Rectal smooth muscle tissue (tissue), 1 donor: ENCODE results near the gene PCDHA6.
"Not testable (repeated sequence)": the region's sequence is repeated elsewhere in the genome, so short reads cannot be mapped to it uniquely, and the experiment has no call there.

Experiments used
- H3K27ac ChIP-seq: one replicate; pipeline ENCODE4 v1.7.0; 2013; ENCODE audit warnings: low read depth, low read length, inconsistent platforms
- H3K27me3 ChIP-seq: one replicate; pipeline ENCODE4 v1.7.0; 2013; ENCODE audit warnings: low read length; ENCODE audit not compliant: control insufficient read depth, insufficient read depth
- H3K36me3 ChIP-seq: one replicate; pipeline ENCODE4 v1.7.0; 2013; ENCODE audit warnings: low read length; ENCODE audit not compliant: control insufficient read depth, insufficient read depth
- H3K4me1 ChIP-seq: one replicate; pipeline ENCODE4 v1.7.0; 2013; ENCODE audit warnings: low read length; ENCODE audit not compliant: control insufficient read depth, insufficient read depth
- H3K4me3 ChIP-seq: one replicate; pipeline ENCODE4 v1.7.0; 2013; ENCODE audit warnings: low read length
- H3K9ac ChIP-seq: one replicate; pipeline ENCODE4 v1.7.0; 2013; ENCODE audit warnings: low read length

The PCDHA6 gene

DNA sequence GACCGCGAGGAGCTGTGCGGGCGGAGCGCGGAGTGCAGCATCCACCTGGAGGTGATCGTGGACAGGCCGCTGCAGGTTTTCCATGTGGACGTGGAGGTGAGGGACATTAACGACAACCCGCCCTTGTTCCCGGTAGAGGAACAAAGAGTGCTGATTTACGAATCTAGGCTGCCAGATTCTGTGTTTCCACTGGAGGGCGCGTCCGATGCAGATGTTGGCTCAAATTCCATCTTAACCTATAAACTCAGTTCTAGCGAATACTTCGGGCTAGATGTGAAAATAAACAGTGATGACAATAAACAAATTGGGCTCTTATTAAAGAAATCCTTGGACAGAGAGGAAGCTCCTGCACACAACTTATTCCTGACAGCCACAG, 590 bp downstream of the PCDHA6 start:
- no peak overlapping the region for H3K4me3 ChIP-seq
- H3K4me1 ChIP-seq = no peaks in the 10 kb centered on the region
- no peak overlapping the region for H3K9ac ChIP-seq
- H3K27ac ChIP-seq = no peak overlapping the region
- H3K27me3 ChIP-seq = no peaks in the 10 kb centered on the region
- no peaks in the 10 kb centered on the region for H3K36me3 ChIP-seq

- not testable (repeated sequence) for H3K36me3 ChIP-seq, H3K27me3 ChIP-seq, H3K4me3 ChIP-seq, H3K9ac ChIP-seq, H3K4me1 ChIP-seq, H3K27ac ChIP-seq
These were observed 2.0 kb downstream of the PCDHA6 start for GRCh38 chr5:140829511-140830501.

DNA sequence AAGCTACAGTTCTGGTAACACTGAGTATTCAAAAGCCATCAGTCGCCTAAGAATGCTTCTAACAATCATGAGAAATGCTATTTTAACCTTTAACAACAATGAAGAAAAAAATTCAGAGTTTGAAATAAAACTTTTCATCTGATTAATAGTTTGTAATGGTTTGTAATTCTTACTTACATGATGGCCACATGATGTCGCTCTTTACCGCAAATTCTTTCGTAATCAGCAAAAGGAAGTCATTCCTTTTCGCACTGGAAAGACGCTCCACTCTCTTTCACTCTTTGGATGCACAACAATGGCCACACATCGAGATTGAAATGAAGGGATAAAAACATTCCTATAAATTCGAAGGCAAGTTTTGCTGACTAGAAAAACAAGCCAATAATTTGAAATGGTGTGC, 6.2 kb downstream of the PCDHA6 start, which contains the start of gene PCDHA7:
Gene PCDHA7 (plus strand): TSS at position 277 of the 400 bp plus-strand sequence. CDS start 115 bp downstream, at position 392.
- H3K9ac ChIP-seq = no peak within 1 kb of the TSS
- H3K36me3 ChIP-seq = no peaks in the 10 kb centered on the region
- H3K4me1 ChIP-seq = no peaks in the 10 kb centered on the region
- no peak within 1 kb of the TSS for H3K27ac ChIP-seq
- H3K27me3 ChIP-seq = peaks cover 2% of the 10 kb centered on the region
- no peak within 1 kb of the TSS for H3K4me3 ChIP-seq

GRCh38 chr5:140834439-140835008, 6.8 kb downstream of the PCDHA6 start:
- not testable (repeated sequence) for H3K4me3 ChIP-seq, H3K9ac ChIP-seq, H3K27ac ChIP-seq, H3K4me1 ChIP-seq, H3K36me3 ChIP-seq, H3K27me3 ChIP-seq

- no peaks in the 10 kb centered on the region for H3K4me1 ChIP-seq
- no peak overlapping the region for H3K9ac ChIP-seq
- H3K27me3 ChIP-seq = peaks cover 2% of the 10 kb centered on the region
- H3K36me3 ChIP-seq = no peaks in the 10 kb centered on the region
- H3K4me3 ChIP-seq = no peak overlapping the region
- H3K27ac ChIP-seq = no peak overlapping the region
These were observed 8.1 kb downstream of the PCDHA6 start for GRCh38 chr5:140835622-140836510.

DNA sequence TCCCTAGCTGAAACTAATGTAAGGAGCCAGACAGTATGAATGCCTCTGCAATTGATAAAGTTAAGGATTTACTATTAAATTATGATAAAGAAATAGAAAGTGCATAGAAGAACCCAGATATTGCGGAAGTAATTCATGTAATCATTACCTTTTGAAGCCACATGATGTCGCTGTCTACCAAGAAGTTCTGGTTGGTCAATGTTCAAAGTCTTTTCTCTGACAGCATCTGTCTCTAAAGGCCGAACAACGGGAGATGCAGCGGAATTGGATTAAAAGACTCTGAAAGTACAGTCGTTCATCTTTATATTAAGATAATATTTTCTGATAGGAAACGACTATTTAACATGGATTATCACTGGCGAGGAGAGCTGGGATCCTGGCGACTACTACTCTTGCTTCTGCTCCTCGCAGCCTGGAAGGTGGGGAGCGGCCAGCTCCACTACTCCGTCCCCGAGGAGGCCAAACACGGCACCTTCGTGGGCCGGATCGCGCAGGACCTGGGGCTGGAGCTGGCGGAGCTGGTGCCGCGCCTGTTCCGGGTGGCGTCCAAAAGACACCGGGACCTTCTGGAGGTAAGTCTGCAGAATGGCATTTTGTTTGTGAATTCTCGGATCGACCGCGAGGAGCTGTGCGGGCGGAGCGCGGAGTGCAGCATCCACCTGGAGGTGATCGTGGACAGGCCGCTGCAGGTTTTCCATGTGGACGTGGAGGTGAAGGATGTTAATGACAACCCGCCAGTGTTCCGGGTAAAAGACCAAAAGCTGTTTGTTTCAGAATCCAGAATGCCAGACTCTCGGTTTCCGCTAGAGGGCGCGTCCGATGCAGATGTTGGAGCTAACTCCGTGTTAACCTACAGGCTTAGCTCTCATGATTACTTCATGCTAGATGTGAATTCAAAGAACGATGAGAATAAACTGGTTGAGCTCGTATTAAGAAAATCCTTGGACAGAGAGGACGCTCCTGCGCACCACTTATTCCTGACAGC, 13.5 kb downstream of the PCDHA6 start, which contains the start of gene PCDHA8:
Gene PCDHA8 (plus strand): TSS at position 210 of the 985 bp plus-strand sequence. CDS start 135 bp downstream, at position 345.
- no peaks in the 10 kb centered on the region for H3K4me1 ChIP-seq
- no peak within 1 kb of the TSS for H3K4me3 ChIP-seq
- peaks cover 1% of the 10 kb centered on the region for H3K27me3 ChIP-seq
- no peaks in the 10 kb centered on the region for H3K36me3 ChIP-seq
- H3K27ac ChIP-seq = no peak within 1 kb of the TSS
- H3K9ac ChIP-seq = no peak within 1 kb of the TSS

- H3K9ac ChIP-seq = no peak overlapping the region
- H3K27ac ChIP-seq = no peak overlapping the region
- no peaks in the 10 kb centered on the region for H3K27me3 ChIP-seq
- no peak overlapping the region for H3K4me3 ChIP-seq
- H3K4me1 ChIP-seq = no peaks in the 10 kb centered on the region
- H3K36me3 ChIP-seq = no peaks in the 10 kb centered on the region
These were observed 15.3 kb downstream of the PCDHA6 start for GRCh38 chr5:140842798-140843733.

DNA sequence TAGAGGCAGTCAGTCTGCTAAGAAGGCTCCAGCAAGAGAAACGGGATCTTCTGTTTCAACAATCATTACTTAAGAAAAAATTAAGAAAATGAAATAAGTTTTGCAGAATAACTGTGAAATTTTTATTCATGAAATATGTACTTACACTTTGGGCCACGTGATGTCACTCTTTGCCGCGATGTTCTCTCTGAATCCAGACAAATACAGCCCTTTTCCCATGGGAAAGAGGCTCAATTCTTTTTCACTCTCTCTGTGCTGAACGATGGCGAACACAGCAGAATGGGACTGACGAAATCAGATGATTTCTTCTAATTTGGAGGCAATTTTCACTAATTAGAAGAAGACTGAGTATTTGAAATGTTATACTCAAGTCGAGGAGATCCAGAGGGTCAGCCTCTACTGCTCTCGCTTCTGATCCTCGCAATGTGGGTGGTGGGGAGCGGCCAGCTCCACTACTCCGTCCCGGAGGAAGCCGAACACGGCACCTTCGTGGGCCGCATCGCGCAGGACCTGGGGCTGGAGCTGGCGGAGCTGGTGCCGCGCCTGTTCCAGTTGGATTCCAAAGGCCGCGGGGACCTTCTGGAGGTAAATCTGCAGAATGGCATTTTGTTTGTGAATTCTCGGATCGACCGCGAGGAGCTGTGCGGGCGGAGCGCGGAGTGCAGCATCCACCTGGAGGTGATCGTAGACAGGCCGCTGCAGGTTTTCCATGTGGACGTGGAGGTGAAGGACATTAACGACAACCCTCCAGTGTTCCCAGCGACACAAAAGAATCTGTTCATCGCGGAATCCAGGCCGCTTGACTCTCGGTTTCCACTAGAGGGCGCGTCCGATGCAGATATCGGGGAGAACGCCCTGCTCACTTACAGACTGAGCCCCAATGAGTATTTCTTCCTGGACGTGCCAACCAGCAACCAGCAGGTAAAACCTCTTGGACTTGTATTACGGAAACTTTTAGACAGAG, 20.7 kb downstream of the PCDHA6 start, which contains the start of gene PCDHA9:
Gene PCDHA9 (plus strand): TSS at position 244 of the 964 bp plus-strand sequence. CDS start 114 bp downstream, at position 358.
- H3K9ac ChIP-seq, H3K4me3 ChIP-seq, H3K27ac ChIP-seq, H3K36me3 ChIP-seq, H3K4me1 ChIP-seq, H3K27me3 ChIP-seq: not testable (repeated sequence)

DNA sequence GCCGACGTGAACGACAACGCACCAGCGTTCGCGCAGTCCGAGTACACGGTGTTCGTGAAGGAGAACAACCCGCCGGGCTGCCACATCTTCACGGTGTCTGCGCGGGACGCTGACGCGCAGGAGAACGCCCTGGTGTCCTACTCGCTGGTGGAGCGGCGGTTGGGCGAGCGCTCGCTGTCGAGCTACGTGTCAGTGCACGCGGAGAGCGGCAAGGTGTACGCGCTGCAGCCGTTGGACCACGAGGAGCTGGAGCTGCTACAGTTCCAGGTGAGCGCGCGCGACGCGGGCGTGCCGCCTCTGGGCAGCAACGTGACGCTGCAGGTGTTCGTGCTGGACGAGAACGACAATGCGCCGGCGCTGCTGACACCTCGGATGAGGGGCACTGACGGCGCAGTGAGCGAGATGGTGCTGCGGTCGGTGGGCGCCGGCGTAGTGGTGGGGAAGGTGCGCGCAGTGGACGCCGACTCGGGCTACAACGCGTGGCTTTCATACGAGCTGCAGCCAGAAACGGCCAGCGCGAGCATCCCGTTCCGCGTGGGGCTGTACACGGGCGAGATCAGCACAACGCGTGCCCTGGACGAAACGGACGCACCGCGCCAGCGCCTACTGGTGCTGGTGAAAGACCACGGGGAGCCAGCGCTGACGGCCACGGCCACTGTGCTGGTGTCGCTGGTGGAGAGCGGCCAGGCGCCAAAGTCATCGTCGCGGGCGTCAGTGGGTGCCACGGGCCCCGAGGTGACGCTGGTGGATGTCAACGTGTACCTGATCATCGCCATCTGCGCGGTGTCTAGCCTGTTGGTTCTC, 22.3 kb downstream of the PCDHA6 start:
- not testable (repeated sequence) for H3K4me3 ChIP-seq, H3K4me1 ChIP-seq, H3K27me3 ChIP-seq, H3K9ac ChIP-seq, H3K27ac ChIP-seq, H3K36me3 ChIP-seq
